Hepatocyte (in vitro differentiated cells): Measurements from ENCODE around the gene FOXO6. TPM values are rescaled to one million over a fixed set of nuclear protein-coding genes. Genes with fewer than 3 reads are reported as not detected.

Experiments
- DNase-seq: peaks from one replicate; pipeline ENCODE4 v3.0.0-alpha.2; 2016; ENCODE audit warnings: low spot score
- H2AFZ ChIP-seq: fragments of 200-600 bp; sonication (generic); 2 replicates; pipeline ENCODE4 v1.6.0; 2016; ENCODE audit warnings: antibody characterized with exemption, mild to moderate bottlenecking
- H3K27ac ChIP-seq: fragments of 200-600 bp; sonication (generic); 2 replicates; pipeline ENCODE4 v1.5.1; 2016; ENCODE audit warnings: mild to moderate bottlenecking
- H3K27me3 ChIP-seq: fragments of 200-600 bp; sonication (generic); 2 replicates; pipeline ENCODE4 v1.6.1; 2016
- H3K36me3 ChIP-seq: fragments of 200-600 bp; sonication (generic); replicated peaks from 2 replicates; pipeline ENCODE4 v1.5.1; 2016; ENCODE audit warnings: low read depth; ENCODE audit not compliant: insufficient read depth
- H3K4me1 ChIP-seq: fragments of 200-600 bp; sonication (generic); 2 replicates; pipeline ENCODE4 v1.5.1; 2016; ENCODE audit warnings: mild to moderate bottlenecking, moderate library complexity; ENCODE audit not compliant: insufficient read depth
- H3K4me2 ChIP-seq: fragments of 200-600 bp; sonication (generic); 2 replicates; pipeline ENCODE4 v1.6.0; 2016
- H3K4me3 ChIP-seq: fragments of 200-600 bp; sonication (generic); 2 replicates; pipeline ENCODE4 v1.5.1; 2016; ENCODE audit warnings: mild to moderate bottlenecking
- H3K79me2 ChIP-seq: fragments of 200-600 bp; sonication (generic); 2 replicates; pipeline ENCODE4 v1.6.0; 2017; ENCODE audit warnings: mild to moderate bottlenecking
- H3K9me2 ChIP-seq: fragments of 200-600 bp; sonication (generic); replicated peaks from 2 replicates; pipeline ENCODE4 v1.6.0; 2017; ENCODE audit warnings: mild to moderate bottlenecking; ENCODE audit not compliant: insufficient read depth
- H3K9me3 ChIP-seq: fragments of 200-600 bp; sonication (generic); 2 replicates; pipeline ENCODE4 v1.5.1; 2016; ENCODE audit warnings: low read depth, mild to moderate bottlenecking
- H4K20me1 ChIP-seq: fragments of 200-600 bp; sonication (generic); 2 replicates; pipeline ENCODE4 v1.6.0; 2016; ENCODE audit warnings: mild to moderate bottlenecking; ENCODE audit not compliant: insufficient read depth, poor library complexity, severe bottlenecking
- EZH2 ChIP-seq: fragments of 200-600 bp; sonication (generic); IDR thresholded peaks from 2 replicates; pipeline ENCODE4 v1.6.1; 2016; ENCODE audit warnings: antibody characterized with exemption, mild to moderate bottlenecking, borderline replicate concordance
- EZH2phosphoT487 ChIP-seq: fragments of 200-600 bp; sonication (generic); IDR thresholded peaks from one replicate; pipeline ENCODE4 v1.6.1; 2018; ENCODE audit warnings: antibody characterized with exemption, mild to moderate bottlenecking, low read depth, moderate library complexity; ENCODE audit not compliant: unreplicated experiment, severe bottlenecking
- WGBS: methylation state at CpG from one replicate; pipeline ENCODE4 v1.1.6; 2016; ENCODE audit warnings: low lambda C conversion rate; ENCODE audit errors: missing lambda C conversion rate; 5-methylcytosine and 5-hydroxymethylcytosine counted together
- polyA plus RNA-seq: library from polyadenylated mRNA; unstranded; fragments of >200 nt; fragmentation: Nextera tagmentation; extraction: Ambion mirVana; gene quantifications from 2 replicates; pipeline ENCODE4 v1.2.1, GENCODE V29; 2016
- total RNA-seq: library from RNA; depleted of rRNA; stranded (reverse); fragments of >200 nt; gene quantifications from 2 replicates; pipeline ENCODE4 v1.2.3, GENCODE V29; 2014
- TF ChIP-seq, protein P1 (sequence below): fragments of 200-600 bp; sonication (generic); IDR thresholded peaks from 2 replicates; pipeline ENCODE4 v1.5.1; 2016; ENCODE audit warnings: antibody characterized with exemption, mild to moderate bottlenecking; ENCODE audit not compliant: poor library complexity

Gene FOXO6
- total and polyA plus RNA-seq, 2 experiments from 2014 or later = 0.80 to 5.0 TPM

DNA sequence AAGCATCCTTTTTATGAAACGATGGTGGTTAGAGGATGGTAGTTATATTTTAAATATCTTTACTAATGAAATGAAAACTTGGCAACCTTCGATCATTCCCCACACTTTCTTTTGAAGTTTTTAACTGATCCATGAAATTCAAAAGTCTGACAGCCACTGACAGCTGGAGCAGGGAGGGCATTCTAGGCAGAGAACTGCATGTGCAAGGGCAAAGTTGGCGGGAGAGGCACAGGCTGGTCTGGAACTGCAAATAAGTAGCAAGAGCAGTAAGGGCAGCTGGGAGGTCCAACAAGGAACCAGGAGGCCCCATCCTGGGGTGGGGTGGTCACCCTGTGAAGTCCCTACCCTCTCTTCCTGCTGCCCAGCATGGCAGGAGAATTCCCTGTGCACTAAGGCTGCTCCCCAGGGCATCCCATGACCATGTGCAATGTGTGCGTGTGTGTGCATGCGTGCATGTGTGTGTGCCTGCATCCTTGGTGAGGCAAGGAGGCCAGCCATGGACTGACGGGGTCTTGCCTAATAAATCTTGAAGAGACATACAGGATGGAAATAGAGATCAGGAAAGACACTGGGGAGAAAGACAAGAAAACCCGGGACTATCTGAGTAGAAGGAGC lies 33.1 kb upstream of the FOXO6 start:
- Histone ChIP-seq H2AFZ (no peak overlapping the region), H4K20me1 (no peaks in the 10 kb centered on the region), H3K27ac (no peak overlapping the region), H3K79me2 (no peaks in the 10 kb centered on the region), H3K4me1 (no peaks in the 10 kb centered on the region), H3K4me2 (no peak overlapping the region), H3K9me3 (no peaks in the 10 kb centered on the region), H3K27me3 (no peaks in the 10 kb centered on the region), H3K4me3 (no peak overlapping the region), H3K36me3 (no peaks in the 10 kb centered on the region), H3K9me2 (no peaks in the 10 kb centered on the region)
- TF ChIP-seq EZH2 (no peak), EZH2phosphoT487 (no peak)
- TF ChIP-seq, protein P1, sequence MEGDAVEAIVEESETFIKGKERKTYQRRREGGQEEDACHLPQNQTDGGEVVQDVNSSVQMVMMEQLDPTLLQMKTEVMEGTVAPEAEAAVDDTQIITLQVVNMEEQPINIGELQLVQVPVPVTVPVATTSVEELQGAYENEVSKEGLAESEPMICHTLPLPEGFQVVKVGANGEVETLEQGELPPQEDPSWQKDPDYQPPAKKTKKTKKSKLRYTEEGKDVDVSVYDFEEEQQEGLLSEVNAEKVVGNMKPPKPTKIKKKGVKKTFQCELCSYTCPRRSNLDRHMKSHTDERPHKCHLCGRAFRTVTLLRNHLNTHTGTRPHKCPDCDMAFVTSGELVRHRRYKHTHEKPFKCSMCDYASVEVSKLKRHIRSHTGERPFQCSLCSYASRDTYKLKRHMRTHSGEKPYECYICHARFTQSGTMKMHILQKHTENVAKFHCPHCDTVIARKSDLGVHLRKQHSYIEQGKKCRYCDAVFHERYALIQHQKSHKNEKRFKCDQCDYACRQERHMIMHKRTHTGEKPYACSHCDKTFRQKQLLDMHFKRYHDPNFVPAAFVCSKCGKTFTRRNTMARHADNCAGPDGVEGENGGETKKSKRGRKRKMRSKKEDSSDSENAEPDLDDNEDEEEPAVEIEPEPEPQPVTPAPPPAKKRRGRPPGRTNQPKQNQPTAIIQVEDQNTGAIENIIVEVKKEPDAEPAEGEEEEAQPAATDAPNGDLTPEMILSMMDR = no peak
- no peak for DNase-seq
- 81% methylated on average over 7 of the region's 7 CpGs for WGBS

DNA sequence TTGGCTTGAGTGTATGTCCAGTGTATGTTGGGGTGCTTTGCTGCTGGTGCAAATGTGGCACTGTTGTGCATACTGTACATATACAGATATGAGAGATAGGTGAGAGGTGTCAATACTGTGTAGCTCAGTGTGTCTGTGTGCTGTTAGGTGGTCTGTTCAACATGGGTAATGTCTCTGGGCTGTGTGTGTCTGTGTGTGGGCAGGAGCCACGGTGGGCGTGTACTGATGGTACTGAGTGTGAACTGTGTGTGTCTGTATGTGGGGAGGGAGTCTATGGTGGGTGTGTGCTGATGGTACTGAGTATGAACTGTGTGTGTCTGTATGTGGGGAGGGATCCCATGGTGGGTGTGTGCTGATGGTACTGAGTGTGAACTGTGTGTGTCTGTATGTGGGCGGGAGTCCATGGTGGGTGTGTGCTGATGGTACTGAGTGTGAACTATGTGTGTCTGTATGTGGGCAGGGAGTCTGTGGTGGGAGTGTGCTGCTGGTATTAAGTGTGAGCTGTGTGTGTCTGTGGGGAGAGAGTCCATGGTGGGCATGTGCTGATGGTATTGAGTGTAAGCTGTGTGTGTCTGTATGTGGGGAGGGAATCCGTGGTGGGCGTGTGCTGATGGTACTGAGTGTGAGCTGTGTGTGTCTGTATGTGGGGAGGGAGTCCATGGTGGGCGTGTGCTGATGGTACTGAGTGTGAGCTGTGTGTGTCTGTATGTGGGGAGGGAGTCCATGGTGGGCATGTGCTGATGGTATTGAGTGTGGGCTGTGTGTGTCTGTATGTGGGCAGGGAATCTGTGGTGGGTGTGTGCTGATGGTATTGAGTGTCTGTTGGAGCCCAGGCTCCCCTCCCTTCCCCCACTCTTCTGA lies 32.2 kb upstream of the FOXO6 start:
- no peak for DNase-seq
- no peaks in the 10 kb centered on the region for H3K36me3 ChIP-seq
- 99% methylated on average over 5 of the region's 6 CpGs for WGBS
- no peaks in the 10 kb centered on the region for H3K9me2 ChIP-seq
- no peak overlapping the region for H3K4me2 ChIP-seq
- no peak overlapping the region for H3K4me3 ChIP-seq
- H3K79me2 ChIP-seq = no peaks in the 10 kb centered on the region
- no peaks in the 10 kb centered on the region for H3K9me3 ChIP-seq
- H4K20me1 ChIP-seq = no peaks in the 10 kb centered on the region
- H3K27me3 ChIP-seq = no peaks in the 10 kb centered on the region
- H3K4me1 ChIP-seq = no peaks in the 10 kb centered on the region
- no peak overlapping the region for H2AFZ ChIP-seq
- TF ChIP-seq EZH2 (no peak), EZH2phosphoT487 (no peak)
- TF ChIP-seq, protein P1 = no peak
- no peak overlapping the region for H3K27ac ChIP-seq

GRCh38 chr1:41329662-41330587 lies 31.3 kb upstream of the FOXO6 start:
- DNase-seq = no peak
- no peaks in the 10 kb centered on the region for H3K79me2 ChIP-seq
- H3K4me2 ChIP-seq = no peak overlapping the region
- no peaks in the 10 kb centered on the region for H4K20me1 ChIP-seq
- H3K27ac ChIP-seq = no peak overlapping the region
- H3K27me3 ChIP-seq = no peaks in the 10 kb centered on the region
- no peaks in the 10 kb centered on the region for H3K36me3 ChIP-seq
- H3K9me3 ChIP-seq = no peaks in the 10 kb centered on the region
- whole genome bisulfite sequencing = 77% methylated on average over 11 of the region's 11 CpGs
- H3K9me2 ChIP-seq = no peaks in the 10 kb centered on the region
- no peaks in the 10 kb centered on the region for H3K4me1 ChIP-seq
- no peak overlapping the region for H2AFZ ChIP-seq
- H3K4me3 ChIP-seq = no peak overlapping the region
- TF ChIP-seq EZH2phosphoT487 (no peak), EZH2 (no peak)
- TF ChIP-seq, protein P1 = no peak
